Measurements from ENCODE around the gene B3GLCT. TPM values are rescaled to one million over a fixed set of nuclear protein-coding genes. Genes with fewer than 3 reads are reported as not detected.

B3GLCT gene
- total RNA-seq, 2 donors from 2014 or later: 10.1 to 11.5 TPM

GRCh38 chr13:31204592-31204991, 4.8 kb downstream of the B3GLCT start:
- Mint-ChIP-seq H3K4me1 (peaks cover 31% of the 10 kb centered on the region), H3K4me3 (no peak overlapping the region), H3K27me3 (ENCODE audit: insufficient read depth) (no peaks in the 10 kb centered on the region), H3K27ac (no peak overlapping the region), H3K36me3 (ENCODE audit: low read depth) (no peaks in the 10 kb centered on the region), H3K9me3 (no peaks in the 10 kb centered on the region)
- Histone ChIP-seq H3K4me1 (ENCODE audit: control insufficient read depth, insufficient read depth, low read length) (peaks cover 10% of the 10 kb centered on the region), H3K36me3 (ENCODE audit: control insufficient read depth, insufficient read depth, low read length) (no peaks in the 10 kb centered on the region), H3K4me3 (ENCODE audit: low read length) (no peak overlapping the region), H3K9ac (ENCODE audit: extremely low read depth, low read length, poor library complexity, severe bottlenecking) (no peak overlapping the region), H3K27me3 (ENCODE audit: control insufficient read depth, insufficient read depth, low read length, poor library complexity, severe bottlenecking) (no peaks in the 10 kb centered on the region), H3K9me3 (ENCODE audit: control insufficient read depth, low read length) (no peaks in the 10 kb centered on the region), H3K27ac (ENCODE audit: low read depth, low read length) (no peak overlapping the region)
- DNase-seq: no peak
- TF ChIP-seq CTCF (conservative IDR thresholded peaks at IDR 0.05): no peak
- WGBS, 2 experiments (ENCODE audit: insufficient coverage in 1 of 2, insufficient read length in 1 of 2): 93% methylated on average over 1 of the region's 1 CpG; no CpG with 5 or more reads in 1 of the 2 experiments

- H3K36me3 ChIP-seq (ENCODE audit: control insufficient read depth, insufficient read depth, low read length): no peaks in the 10 kb centered on the region
- Mint-ChIP-seq H3K27me3 (ENCODE audit: insufficient read depth) (no peaks in the 10 kb centered on the region), H3K4me1 (peaks cover 30% of the 10 kb centered on the region), H3K4me3 (no peak overlapping the region), H3K36me3 (ENCODE audit: low read depth) (no peaks in the 10 kb centered on the region), H3K27ac (no peak overlapping the region), H3K9me3 (no peaks in the 10 kb centered on the region)
- peaks cover 13% of the 10 kb centered on the region for H3K4me1 ChIP-seq (ENCODE audit: control insufficient read depth, insufficient read depth, low read length)
- no peak for TF ChIP-seq CTCF (conservative IDR thresholded peaks at IDR 0.05)
- peak overlapping the region; percentile 32 for H3K27ac ChIP-seq (ENCODE audit: low read depth, low read length)
- no peak for DNase-seq
- no peaks in the 10 kb centered on the region for H3K27me3 ChIP-seq (ENCODE audit: control insufficient read depth, insufficient read depth, low read length, poor library complexity, severe bottlenecking)
- H3K4me3 ChIP-seq (ENCODE audit: low read length): no peak overlapping the region
- no peaks in the 10 kb centered on the region for H3K9me3 ChIP-seq (ENCODE audit: control insufficient read depth, low read length)
- H3K9ac ChIP-seq (ENCODE audit: extremely low read depth, low read length, poor library complexity, severe bottlenecking): no peak overlapping the region
- 78 to 92% methylated on average over 9 to 14 of the region's 15 CpGs for WGBS, 2 experiments (ENCODE audit: insufficient coverage in 1 of 2, insufficient read length in 1 of 2)
These were observed 8.1 kb downstream of the B3GLCT start for GRCh38 chr13:31207661-31208552.

- H3K27ac ChIP-seq (ENCODE audit: low read depth, low read length): peak overlapping the region; percentile 77
- H3K27ac Mint-ChIP-seq: peak overlapping the region; percentile 75
These were observed 8.9 kb downstream of the B3GLCT start for GRCh38 chr13:31208559-31209122.

More at GRCh38 chr13:31208559-31209122, 8.9 kb downstream of the B3GLCT start:
- WGBS, 2 experiments (ENCODE audit: insufficient coverage in 1 of 2, insufficient read length in 1 of 2): 85 to 89% methylated on average over 7 to 12 of the region's 12 CpGs
- peaks cover 13% of the 10 kb centered on the region for H3K4me1 ChIP-seq (ENCODE audit: control insufficient read depth, insufficient read depth, low read length)
- H3K4me3 Mint-ChIP-seq: no peak overlapping the region
- no peak for DNase-seq
- H3K36me3 Mint-ChIP-seq (ENCODE audit: low read depth): no peaks in the 10 kb centered on the region
- H3K9me3 Mint-ChIP-seq: no peaks in the 10 kb centered on the region
- no peaks in the 10 kb centered on the region for H3K27me3 ChIP-seq (ENCODE audit: control insufficient read depth, insufficient read depth, low read length, poor library complexity, severe bottlenecking)
- H3K27me3 Mint-ChIP-seq (ENCODE audit: insufficient read depth): no peaks in the 10 kb centered on the region
- no peak overlapping the region for H3K4me3 ChIP-seq (ENCODE audit: low read length)
- no peaks in the 10 kb centered on the region for H3K36me3 ChIP-seq (ENCODE audit: control insufficient read depth, insufficient read depth, low read length)
- no peaks in the 10 kb centered on the region for H3K9me3 ChIP-seq (ENCODE audit: control insufficient read depth, low read length)
- H3K4me1 Mint-ChIP-seq: peaks cover 32% of the 10 kb centered on the region
- no peak for TF ChIP-seq CTCF (conservative IDR thresholded peaks at IDR 0.05)
- no peak overlapping the region for H3K9ac ChIP-seq (ENCODE audit: extremely low read depth, low read length, poor library complexity, severe bottlenecking)
